Fibroblast of the conjunctiva (primary cell): ENCODE measurements around the gene DKK2.

Source experiments
- DNase-seq: peaks from one replicate; pipeline ENCODE4 v3.0.0-alpha.2; 2010; ENCODE audit warnings: low read depth

Gene DKK2

GRCh38 chr4:107017443-107018343, 18.4 kb downstream of the DKK2 start:
- no peak for DNase-seq

DNA sequence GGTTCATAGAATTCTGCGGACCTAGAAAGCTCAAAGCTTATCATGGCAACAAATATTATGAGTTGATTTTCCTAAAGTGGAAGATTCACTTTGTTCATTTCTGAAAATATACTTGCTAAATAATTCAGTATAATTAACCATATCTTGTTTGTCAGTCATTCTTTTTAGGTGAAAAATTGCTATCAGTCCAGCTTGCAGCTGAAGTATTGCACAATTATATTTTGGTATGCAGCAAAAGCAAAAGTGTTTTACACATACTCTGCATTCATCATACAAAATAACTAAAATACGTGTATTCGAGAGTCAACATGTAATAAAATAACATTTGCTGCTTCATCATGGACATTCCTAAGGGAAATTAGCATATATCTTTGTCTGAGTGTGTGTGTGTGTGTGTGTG, 24.8 kb downstream of the DKK2 start:
- no peak for DNase-seq

DNA sequence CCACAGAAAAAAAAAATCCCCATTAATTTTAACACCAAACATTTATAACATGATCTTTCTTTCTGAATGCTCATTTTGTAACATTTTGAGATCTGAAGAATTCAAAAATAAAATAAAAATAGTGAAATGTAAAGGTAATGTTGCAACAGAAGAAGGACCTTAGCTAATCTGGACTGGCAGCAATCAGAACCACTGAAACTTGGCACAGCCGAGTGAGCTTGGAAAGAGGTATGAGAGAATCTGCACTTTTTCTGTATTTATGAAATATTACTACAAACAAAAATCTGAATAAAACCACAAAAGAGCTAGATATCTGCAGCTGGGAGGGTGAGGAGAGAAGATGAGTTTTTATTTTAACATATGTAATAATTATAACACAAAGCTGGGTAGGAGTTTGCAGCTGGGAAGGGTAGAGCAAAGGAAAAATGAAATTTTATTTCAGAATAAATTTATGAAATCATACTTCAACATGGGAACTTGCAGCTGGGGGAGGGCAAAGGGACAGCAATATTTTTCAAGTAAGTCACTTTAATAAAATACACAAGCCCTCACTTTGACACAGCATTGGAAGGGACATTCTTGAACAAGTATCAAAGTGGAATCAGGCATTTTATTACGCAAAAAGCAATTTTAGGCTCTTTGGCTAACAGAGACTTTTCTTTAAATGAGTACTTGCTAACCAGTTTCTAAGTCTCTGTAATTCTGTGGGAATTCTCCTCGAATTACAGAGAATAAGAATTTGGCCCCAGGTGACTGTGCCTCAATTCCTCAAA, 26.7 kb downstream of the DKK2 start:
- no peak for DNase-seq

GRCh38 chr4:107008115-107008514, 28.0 kb downstream of the DKK2 start:
- no peak for DNase-seq

DNA sequence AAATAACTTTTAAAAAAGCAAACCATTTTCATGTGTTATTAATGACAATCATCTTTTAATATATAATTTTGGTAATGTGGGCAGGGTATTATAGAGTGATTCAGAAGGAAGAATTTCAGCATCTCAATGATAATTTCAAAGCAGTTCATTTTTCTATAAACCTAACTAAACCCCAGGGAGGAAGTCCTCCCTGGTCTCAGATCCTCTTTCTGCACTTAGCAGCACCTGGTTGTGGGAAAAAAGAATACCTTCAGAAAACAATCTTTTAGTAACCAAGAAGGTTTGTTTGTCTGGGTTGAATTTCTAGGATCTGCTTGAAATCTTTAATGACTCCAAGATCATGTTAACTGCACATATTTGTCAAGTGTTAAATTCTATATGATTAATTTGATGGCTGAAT, 29.9 kb downstream of the DKK2 start:
- no peak for DNase-seq

- no peak for DNase-seq
Observed at GRCh38 chr4:106996490-106996889, 39.6 kb downstream of the DKK2 start.

DNA sequence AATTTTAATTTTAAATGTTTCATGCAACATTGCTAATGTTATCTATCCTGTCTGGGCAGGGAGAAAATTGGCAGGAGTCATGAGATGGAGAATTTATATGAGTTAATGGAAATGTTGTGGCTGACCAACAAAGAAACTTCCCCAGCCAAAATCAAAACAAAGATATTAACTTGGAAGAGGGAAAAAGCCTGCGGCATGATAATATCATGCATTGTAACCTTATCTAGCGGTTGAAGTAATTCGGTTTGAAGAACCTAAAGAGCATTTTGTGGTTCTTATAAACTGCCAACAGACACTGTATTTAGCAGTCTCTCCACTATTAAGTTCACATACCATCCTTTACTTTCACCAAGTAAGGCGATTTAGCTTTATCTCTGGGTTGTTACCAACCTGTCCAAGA, 42.3 kb downstream of the DKK2 start:
- no peak for DNase-seq

GRCh38 chr4:106987311-106987710, 48.8 kb downstream of the DKK2 start:
- DNase-seq = no peak

DNA sequence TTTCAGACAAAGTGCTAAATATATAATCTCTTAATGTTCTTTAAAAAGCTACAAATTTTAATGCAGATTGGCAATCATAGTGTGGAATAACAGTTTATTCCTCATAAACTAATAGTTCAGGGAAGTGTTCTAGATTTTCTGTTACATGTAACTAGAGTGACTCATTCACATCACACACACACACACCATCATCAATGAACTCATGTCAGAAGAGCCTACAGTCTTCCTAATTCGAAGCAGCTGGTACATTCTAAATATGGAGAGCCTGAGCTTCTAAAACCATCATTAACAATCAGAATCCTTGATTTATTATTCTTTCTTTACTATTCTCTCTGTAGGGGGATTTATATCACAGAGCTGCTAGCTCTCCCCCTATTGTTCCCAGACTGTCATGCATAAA, 49.6 kb downstream of the DKK2 start:
- peak; percentile 82 for DNase-seq

DNA sequence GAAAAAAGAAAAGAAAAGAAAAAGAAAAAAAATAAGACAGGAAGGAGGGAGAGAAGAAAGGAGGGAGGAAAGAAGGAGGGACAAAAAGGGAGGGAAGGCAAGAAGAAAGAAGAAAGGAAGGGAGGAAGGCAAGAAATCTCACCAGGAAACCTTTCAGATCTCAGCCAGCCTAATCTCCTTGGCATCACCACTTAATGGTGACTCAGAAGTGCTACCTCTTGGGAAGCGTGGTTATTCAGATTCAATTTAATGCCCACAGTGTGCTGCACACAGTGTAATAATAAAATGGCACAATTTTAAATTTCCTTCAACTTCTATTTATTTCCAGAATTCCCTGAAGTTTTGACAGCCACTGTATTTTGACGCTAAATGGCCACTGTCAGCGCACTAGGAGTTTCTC, 50.3 kb downstream of the DKK2 start:
- DNase-seq = no peak

DNA sequence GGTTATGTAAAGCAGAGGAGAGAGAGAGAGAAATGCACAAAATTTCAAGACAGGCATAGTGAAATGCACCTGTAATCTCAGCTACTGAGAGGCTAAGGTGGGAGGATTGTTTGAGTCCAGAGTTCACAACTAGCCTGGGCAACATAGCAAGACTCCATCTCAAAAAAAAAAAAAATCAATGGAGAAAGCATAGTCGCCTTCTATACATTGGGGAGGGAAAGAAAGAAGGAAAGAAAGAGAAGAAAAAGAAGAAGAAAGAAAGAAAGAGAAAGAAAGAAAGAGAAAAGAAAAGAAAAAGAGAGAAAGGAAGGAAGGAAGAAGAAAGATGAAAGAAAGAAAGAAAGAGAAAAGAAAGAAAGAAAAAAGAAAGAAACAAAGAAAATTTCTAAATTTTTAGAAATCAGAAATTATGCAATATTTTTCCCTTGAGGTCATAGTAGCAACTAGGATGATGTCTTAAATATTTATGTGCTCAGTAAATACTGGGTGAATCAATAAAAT, 53.4 kb downstream of the DKK2 start:
- no peak for DNase-seq

GRCh38 chr4:106981431-106981830, 54.7 kb downstream of the DKK2 start:
- no peak for DNase-seq

GRCh38 chr4:106979476-106979875, 56.6 kb downstream of the DKK2 start:
- DNase-seq = no peak

DNA sequence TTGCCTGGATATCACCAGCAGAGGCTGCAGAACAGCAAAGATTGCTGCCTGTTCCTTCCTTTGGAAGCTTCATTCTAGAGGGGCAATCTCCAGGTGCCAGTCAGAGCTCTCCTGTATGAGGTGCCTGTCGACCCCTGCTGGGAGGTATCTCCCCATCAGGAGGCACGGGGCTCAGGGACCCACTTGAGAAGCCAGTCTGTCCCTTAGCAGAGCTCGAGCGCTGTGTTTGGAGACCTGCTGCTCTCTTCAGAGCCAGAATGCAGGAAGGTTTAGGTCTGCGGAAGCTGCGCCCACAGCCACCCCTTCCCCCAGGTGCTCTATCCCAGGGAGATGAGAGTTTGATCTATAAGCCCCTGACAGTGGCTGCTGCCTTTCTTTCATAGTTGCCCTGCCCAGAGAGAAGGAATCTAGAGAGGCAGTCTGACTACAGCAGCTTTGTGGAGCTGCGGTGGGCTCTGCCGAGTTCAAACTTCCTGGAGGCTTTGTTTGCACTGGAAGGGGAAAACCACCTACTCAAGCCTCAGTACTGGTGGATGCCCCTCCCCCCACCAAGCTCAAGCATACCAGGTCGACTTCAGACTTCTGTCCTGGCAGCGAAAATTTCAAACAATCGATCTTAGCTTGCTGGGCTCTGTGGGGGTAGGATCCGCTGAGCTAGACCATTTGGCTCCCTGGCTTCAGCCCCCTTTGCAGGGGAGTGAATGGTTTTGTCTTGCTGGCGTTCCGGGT, 57.9 kb downstream of the DKK2 start:
- no peak for DNase-seq

DNA sequence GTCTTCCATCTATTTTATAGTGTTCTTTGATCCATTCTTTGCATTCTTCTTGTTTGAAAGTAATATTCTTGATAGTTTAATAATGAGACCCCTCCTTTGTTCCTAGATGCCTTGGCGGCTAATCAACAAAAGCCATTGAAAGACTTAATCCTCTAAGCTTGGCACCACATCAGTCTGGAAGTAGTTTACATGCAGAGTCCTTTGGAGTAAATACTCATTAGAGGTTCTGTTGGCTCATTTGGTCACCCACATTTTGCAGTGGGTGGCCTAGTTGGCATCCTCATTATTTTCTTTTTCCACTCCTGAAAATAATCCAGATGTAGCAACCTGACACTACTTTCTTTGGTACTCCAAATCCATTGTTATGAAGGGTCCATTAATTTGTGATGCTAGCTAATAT, 64.5 kb downstream of the DKK2 start:
- no peak for DNase-seq

DNA sequence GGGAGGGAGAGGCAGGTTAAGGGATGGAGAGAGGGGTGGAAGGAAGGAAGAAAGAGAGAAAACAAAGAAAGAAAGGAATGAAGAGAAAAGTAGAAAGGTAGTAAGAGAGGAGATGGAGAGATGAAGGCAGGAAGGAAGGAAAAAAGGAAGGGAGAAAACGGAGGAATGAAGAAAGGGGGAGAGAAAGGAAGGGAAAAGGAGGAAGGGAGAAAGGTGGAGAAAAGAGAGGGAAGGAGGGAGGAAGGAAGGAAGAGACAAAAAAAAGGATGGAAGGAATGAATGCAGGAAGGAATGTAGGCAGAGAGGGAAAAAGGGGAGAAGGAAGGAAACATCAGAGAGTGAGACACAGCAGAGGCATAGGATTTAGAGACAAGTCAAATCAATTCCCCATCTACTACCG, 68.2 kb downstream of the DKK2 start:
- DNase-seq = no peak

DNA sequence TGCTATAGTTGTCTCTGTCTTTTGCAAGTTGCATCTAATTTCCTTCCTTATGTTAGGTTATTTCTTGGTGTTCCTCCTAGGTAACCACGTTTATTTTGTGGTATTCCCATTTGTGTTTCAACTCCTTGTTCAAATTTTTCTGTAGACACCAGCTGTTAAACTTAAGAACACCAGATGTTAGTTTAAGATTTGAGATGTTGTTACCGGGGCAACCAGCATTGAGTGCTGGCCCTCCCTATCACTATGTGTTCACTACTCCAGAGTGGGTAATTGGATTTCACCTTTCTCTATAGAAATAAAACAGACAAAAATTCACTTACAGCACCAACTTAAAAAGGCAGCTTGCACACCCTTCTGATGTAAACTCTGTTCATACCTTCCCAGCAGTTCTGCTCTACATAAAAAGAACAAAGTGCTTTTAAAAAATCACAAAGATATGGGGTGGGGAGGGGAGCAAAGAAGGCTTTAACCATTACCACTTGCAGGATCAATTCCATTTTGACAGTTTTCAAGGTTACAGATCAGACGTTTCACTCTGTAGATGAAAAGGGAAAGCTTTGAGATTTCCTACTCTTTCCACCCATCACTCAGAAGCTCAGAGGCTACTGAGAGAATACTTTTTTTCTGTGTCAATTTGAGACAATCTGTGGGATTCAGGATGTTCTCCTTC, 82.9 kb downstream of the DKK2 start:
- DNase-seq = no peak

- no peak for DNase-seq
Observed at GRCh38 chr4:106951891-106952290, 84.2 kb downstream of the DKK2 start.

GRCh38 chr4:106941841-106942240, 94.3 kb downstream of the DKK2 start:
- no peak for DNase-seq

GRCh38 chr4:106930522-106930921, 105.6 kb downstream of the DKK2 start:
- no peak for DNase-seq

- no peak for DNase-seq
Observed at GRCh38 chr4:106929248-106929647, 106.9 kb downstream of the DKK2 start.

DNA sequence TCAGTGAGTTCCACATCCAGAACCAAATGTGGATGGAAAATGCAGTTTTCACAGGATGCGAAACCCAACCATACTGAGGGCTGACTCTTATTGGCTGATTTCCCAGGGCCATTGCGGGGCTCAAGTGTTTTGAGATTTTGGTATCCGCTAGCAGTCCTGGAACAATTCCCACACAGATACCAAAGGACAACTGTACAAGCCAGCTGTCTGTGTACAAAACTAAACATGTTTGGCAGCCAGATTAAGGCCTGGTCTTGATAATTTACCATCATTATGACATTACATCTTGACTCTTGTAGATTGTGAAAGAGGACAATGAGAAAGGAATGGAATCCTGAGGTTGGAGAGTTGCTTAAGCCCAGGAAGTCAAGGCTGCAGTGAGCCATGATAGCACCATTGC, 121.9 kb downstream of the DKK2 start:
- no peak for DNase-seq
